ENCODE measurements around the gene SLC12A8.

The SLC12A8 gene

GRCh38 chr3:125077864-125078263 lies 134.7 kb downstream of the SLC12A8 start:
- no peaks in the 10 kb centered on the region for H3K9me3 ChIP-seq (ENCODE audit: control insufficient read depth, low read length)
- no peaks in the 10 kb centered on the region for H3K79me2 ChIP-seq
- no peak overlapping the region for H3K9ac ChIP-seq
- TF ChIP-seq CTCF (IDR thresholded peaks at IDR 0.05): no peak
- no peak overlapping the region for H3K4me2 ChIP-seq (ENCODE audit: low read length)
- no peak overlapping the region for H3K27ac ChIP-seq
- no peak overlapping the region for H3K4me3 ChIP-seq (ENCODE audit: low read depth, low read length)
- H3K27me3 ChIP-seq (ENCODE audit: control insufficient read depth, insufficient read depth, low read length): no peaks in the 10 kb centered on the region
- no peak overlapping the region for H2AFZ ChIP-seq
- peaks cover 5% of the 10 kb centered on the region for H3K4me1 ChIP-seq
- H3K36me3 ChIP-seq (ENCODE audit: control insufficient read depth, insufficient read depth, low read length): no peaks in the 10 kb centered on the region

GRCh38 chr3:125076464-125076863 lies 136.1 kb downstream of the SLC12A8 start:
- H3K4me1 ChIP-seq: peaks cover 5% of the 10 kb centered on the region
- no peak overlapping the region for H2AFZ ChIP-seq
- H3K4me3 ChIP-seq (ENCODE audit: low read depth, low read length): no peak overlapping the region
- no peak overlapping the region for H3K9ac ChIP-seq
- no peak overlapping the region for H3K27ac ChIP-seq
- no peaks in the 10 kb centered on the region for H3K9me3 ChIP-seq (ENCODE audit: control insufficient read depth, low read length)
- H3K27me3 ChIP-seq (ENCODE audit: control insufficient read depth, insufficient read depth, low read length): no peaks in the 10 kb centered on the region
- no peak for TF ChIP-seq CTCF (IDR thresholded peaks at IDR 0.05)
- H3K4me2 ChIP-seq (ENCODE audit: low read length): no peak overlapping the region
- H3K79me2 ChIP-seq: no peaks in the 10 kb centered on the region
- H3K36me3 ChIP-seq (ENCODE audit: control insufficient read depth, insufficient read depth, low read length): no peaks in the 10 kb centered on the region

- Histone ChIP-seq H3K4me3 (ENCODE audit: low read depth, low read length) (no peak overlapping the region), H3K27ac (no peak overlapping the region), H3K9me3 (ENCODE audit: control insufficient read depth, low read length) (no peaks in the 10 kb centered on the region), H2AFZ (no peak overlapping the region), H3K27me3 (ENCODE audit: control insufficient read depth, insufficient read depth, low read length) (no peaks in the 10 kb centered on the region), H3K36me3 (ENCODE audit: control insufficient read depth, insufficient read depth, low read length) (no peaks in the 10 kb centered on the region), H3K79me2 (no peaks in the 10 kb centered on the region), H3K9ac (no peak overlapping the region), H3K4me1 (peaks cover 5% of the 10 kb centered on the region), H3K4me2 (ENCODE audit: low read length) (no peak overlapping the region)
- TF ChIP-seq CTCF (IDR thresholded peaks at IDR 0.05): no peak
Observed at GRCh38 chr3:125075738-125076137, 136.8 kb downstream of the SLC12A8 start.

GRCh38 chr3:125073390-125073905 lies 139.1 kb downstream of the SLC12A8 start:
- no peak for TF ChIP-seq CTCF (IDR thresholded peaks at IDR 0.05)
- Histone ChIP-seq H3K4me1 (no peaks in the 10 kb centered on the region), H3K79me2 (no peaks in the 10 kb centered on the region), H3K36me3 (ENCODE audit: control insufficient read depth, insufficient read depth, low read length) (no peaks in the 10 kb centered on the region), H3K4me2 (ENCODE audit: low read length) (no peak overlapping the region), H3K27me3 (ENCODE audit: control insufficient read depth, insufficient read depth, low read length) (no peaks in the 10 kb centered on the region), H3K9me3 (ENCODE audit: control insufficient read depth, low read length) (no peaks in the 10 kb centered on the region), H3K4me3 (ENCODE audit: low read depth, low read length) (no peak overlapping the region), H3K27ac (no peak overlapping the region), H3K9ac (no peak overlapping the region), H2AFZ (no peak overlapping the region)

- no peak for TF ChIP-seq CTCF (IDR thresholded peaks at IDR 0.05)
- no peak overlapping the region for H3K27ac ChIP-seq
- no peaks in the 10 kb centered on the region for H3K27me3 ChIP-seq (ENCODE audit: control insufficient read depth, insufficient read depth, low read length)
- H2AFZ ChIP-seq: no peak overlapping the region
- H3K9me3 ChIP-seq (ENCODE audit: control insufficient read depth, low read length): no peaks in the 10 kb centered on the region
- H3K9ac ChIP-seq: no peak overlapping the region
- no peak overlapping the region for H3K4me2 ChIP-seq (ENCODE audit: low read length)
- H3K4me1 ChIP-seq: no peaks in the 10 kb centered on the region
- H3K4me3 ChIP-seq (ENCODE audit: low read depth, low read length): no peak overlapping the region
- H3K36me3 ChIP-seq (ENCODE audit: control insufficient read depth, insufficient read depth, low read length): no peaks in the 10 kb centered on the region
- H3K79me2 ChIP-seq: no peaks in the 10 kb centered on the region
Observed at GRCh38 chr3:125072749-125073389, 139.7 kb downstream of the SLC12A8 start.

Data from parathyroid adenoma (tissue), 2 donors.